HG03460 (cell line): ENCODE data around the gene NACAD.

Experiments used
- ATAC-seq: cut with Tn5 transposase; IDR thresholded peaks from one replicate; pipeline ENCODE4 v1.9.1; 2021; ENCODE audit not compliant: unreplicated experiment

NACAD gene

GRCh38 chr7:45088821-45089340 lies at the start of gene NACAD:
Gene NACAD (minus strand): TSS chr7:45088969. CDS start chr7:45088894, 75 bp downstream.
- ATAC-seq = no peak

GRCh38 chr7:45136106-45137060 lies 47.6 kb upstream of the NACAD start:
- no peak for ATAC-seq

GRCh38 chr7:45133877-45134276 lies 45.1 kb upstream of the NACAD start:
- ATAC-seq = no peak

GRCh38 chr7:45133352-45133751 lies 44.6 kb upstream of the NACAD start:
- no peak for ATAC-seq

- ATAC-seq = no peak
Measured at GRCh38 chr7:45132708-45133320, 44.0 kb upstream of the NACAD start.

GRCh38 chr7:45131891-45132290 lies 43.1 kb upstream of the NACAD start:
- no peak for ATAC-seq

GRCh38 chr7:45130910-45131309 lies 42.1 kb upstream of the NACAD start:
- no peak for ATAC-seq

GRCh38 chr7:45129906-45130305 lies 41.1 kb upstream of the NACAD start:
- ATAC-seq = no peak

GRCh38 chr7:45129181-45129800 lies 40.5 kb upstream of the NACAD start:
- no peak for ATAC-seq

- ATAC-seq = no peak
Measured at GRCh38 chr7:45126920-45127319, 38.2 kb upstream of the NACAD start.

- ATAC-seq = no peak
Measured at GRCh38 chr7:45126201-45126600, 37.4 kb upstream of the NACAD start.

- ATAC-seq = no peak
Measured at GRCh38 chr7:45125193-45125904, 36.6 kb upstream of the NACAD start.

- ATAC-seq = no peak
Measured at GRCh38 chr7:45123913-45124710, 35.3 kb upstream of the NACAD start.

GRCh38 chr7:45122975-45123860 lies 34.4 kb upstream of the NACAD start:
- ATAC-seq = no peak

- ATAC-seq = no peak
Measured at GRCh38 chr7:45119550-45119949, 30.8 kb upstream of the NACAD start.

- no peak for ATAC-seq
Measured at GRCh38 chr7:45118889-45119331, 30.1 kb upstream of the NACAD start.

GRCh38 chr7:45118292-45118691 lies 29.5 kb upstream of the NACAD start:
- ATAC-seq = no peak

- no peak for ATAC-seq
Measured at GRCh38 chr7:45117582-45117981, 28.8 kb upstream of the NACAD start.

- no peak for ATAC-seq
Measured at GRCh38 chr7:45116048-45116447, 27.3 kb upstream of the NACAD start.
